NB4 (cell line): ENCODE measurements around the gene PLBD2.

Experiments used
- DNase-seq: peaks from one replicate; pipeline ENCODE4 v3.0.0; 2010; ENCODE audit warnings: low read depth
- H3K4me3 ChIP-seq: one replicate; pipeline ENCODE4 v1.5.1; 2011; ENCODE audit warnings: mild to moderate bottlenecking, low read depth, low read length, moderate library complexity
- MAX ChIP-seq: IDR thresholded peaks from 2 replicates; pipeline ENCODE4 v1.6.1; 2011; ENCODE audit warnings: low read depth, low read length
- MYC ChIP-seq: IDR thresholded peaks from 2 replicates; pipeline ENCODE4 v1.6.1; 2011; ENCODE audit warnings: low read depth, low read length
- POLR2A ChIP-seq: IDR thresholded peaks from 2 replicates; pipeline ENCODE4 v1.6.1; 2011; ENCODE audit warnings: mild to moderate bottlenecking; ENCODE audit not compliant: insufficient read length; ENCODE audit errors: extremely low read depth
- TF ChIP-seq, protein P1 (sequence below): IDR thresholded peaks from one replicate; pipeline ENCODE4 v1.5.1; 2012; ENCODE audit warnings: low read depth, low read length

Gene PLBD2

GRCh38 chr12:113391145-113391544, 32.8 kb downstream of the PLBD2 start:
- no peak for DNase-seq
- TF ChIP-seq MYC, result no peak
- TF ChIP-seq, protein P1, sequence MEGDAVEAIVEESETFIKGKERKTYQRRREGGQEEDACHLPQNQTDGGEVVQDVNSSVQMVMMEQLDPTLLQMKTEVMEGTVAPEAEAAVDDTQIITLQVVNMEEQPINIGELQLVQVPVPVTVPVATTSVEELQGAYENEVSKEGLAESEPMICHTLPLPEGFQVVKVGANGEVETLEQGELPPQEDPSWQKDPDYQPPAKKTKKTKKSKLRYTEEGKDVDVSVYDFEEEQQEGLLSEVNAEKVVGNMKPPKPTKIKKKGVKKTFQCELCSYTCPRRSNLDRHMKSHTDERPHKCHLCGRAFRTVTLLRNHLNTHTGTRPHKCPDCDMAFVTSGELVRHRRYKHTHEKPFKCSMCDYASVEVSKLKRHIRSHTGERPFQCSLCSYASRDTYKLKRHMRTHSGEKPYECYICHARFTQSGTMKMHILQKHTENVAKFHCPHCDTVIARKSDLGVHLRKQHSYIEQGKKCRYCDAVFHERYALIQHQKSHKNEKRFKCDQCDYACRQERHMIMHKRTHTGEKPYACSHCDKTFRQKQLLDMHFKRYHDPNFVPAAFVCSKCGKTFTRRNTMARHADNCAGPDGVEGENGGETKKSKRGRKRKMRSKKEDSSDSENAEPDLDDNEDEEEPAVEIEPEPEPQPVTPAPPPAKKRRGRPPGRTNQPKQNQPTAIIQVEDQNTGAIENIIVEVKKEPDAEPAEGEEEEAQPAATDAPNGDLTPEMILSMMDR, result no peak
- no peak for TF ChIP-seq MAX
- TF ChIP-seq POLR2A, result no peak
- no peak overlapping the region for H3K4me3 ChIP-seq

GRCh38 chr12:113391650-113392337, 33.4 kb downstream of the PLBD2 start:
- DNase-seq, result no peak
- TF ChIP-seq MAX (no peak), MYC (no peak), POLR2A (no peak)
- TF ChIP-seq, protein P1, result no peak
- no peak overlapping the region for H3K4me3 ChIP-seq

DNA sequence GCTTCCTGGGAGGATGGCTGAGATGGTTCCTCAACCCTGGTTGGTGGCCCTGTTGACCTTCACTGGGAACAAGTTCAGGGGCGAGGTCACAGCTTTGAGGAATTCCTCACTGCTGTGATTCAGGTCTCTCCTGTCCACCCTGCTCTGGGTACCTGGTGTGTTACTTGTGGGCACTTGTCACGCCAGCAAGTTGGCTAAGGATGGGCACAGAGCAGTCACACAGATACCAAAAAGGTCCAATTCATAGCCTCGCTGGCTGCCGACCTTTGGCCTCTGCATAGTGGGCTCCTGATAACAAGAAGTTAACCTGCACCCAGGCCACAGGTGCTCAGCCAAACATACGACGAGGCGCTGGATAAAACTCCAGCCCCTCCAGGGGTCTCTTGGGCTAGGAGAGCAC, 34.1 kb downstream of the PLBD2 start:
- no peak for TF ChIP-seq MYC
- no peak for TF ChIP-seq POLR2A
- no peak for TF ChIP-seq MAX
- TF ChIP-seq, protein P1, result no peak
- no peak for DNase-seq
- H3K4me3 ChIP-seq, result no peak overlapping the region

DNA sequence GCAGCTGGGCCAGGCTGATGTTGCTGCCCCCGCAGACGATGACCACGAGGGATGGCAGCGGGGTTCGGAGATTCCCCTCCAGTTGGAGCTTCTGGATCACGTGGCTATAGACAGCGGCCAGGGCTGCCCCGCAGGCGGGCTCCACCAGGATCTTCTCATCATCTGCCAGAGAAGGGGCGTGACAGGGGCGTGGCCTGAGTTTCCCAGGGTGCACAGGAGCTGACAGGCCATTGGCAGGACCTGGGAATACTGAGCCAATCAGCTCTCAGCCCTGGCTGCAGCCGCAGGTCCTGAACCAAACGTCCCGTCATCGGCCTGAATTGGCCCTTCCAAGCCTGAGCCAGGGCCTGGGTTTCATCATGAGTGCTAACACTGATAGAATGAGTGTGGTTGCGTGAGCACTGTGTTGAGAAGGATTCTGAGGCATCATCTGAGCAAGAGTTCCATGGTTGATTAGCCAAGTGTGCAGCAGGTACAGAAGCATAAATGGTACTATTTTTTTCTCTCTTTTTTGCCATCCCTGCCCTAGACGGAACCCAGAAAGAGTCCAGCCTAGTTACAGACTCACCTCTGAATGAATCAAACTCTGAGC, 34.7 kb downstream of the PLBD2 start:
- peak; percentile 47 for DNase-seq

GRCh38 chr12:113393749-113394148, 35.4 kb downstream of the PLBD2 start:
- no peak for TF ChIP-seq POLR2A
- TF ChIP-seq MAX, result no peak
- TF ChIP-seq, protein P1, result no peak
- TF ChIP-seq MYC, result no peak
- no peak for DNase-seq

More for the DNA sequence above, 34.7 kb downstream of the PLBD2 start:
- H3K4me3 ChIP-seq, result no peak overlapping the region
- no peak for TF ChIP-seq MAX

GRCh38 chr12:113395119-113395518, 36.7 kb downstream of the PLBD2 start:
- TF ChIP-seq, protein P1, result no peak
- TF ChIP-seq MYC (no peak), MAX (no peak), POLR2A (no peak)
- no peak for DNase-seq

More at GRCh38 chr12:113393749-113394148, 35.4 kb downstream of the PLBD2 start:
- no peak overlapping the region for H3K4me3 ChIP-seq

More at GRCh38 chr12:113395119-113395518, 36.7 kb downstream of the PLBD2 start:
- no peak overlapping the region for H3K4me3 ChIP-seq
